Keratinocyte (primary cell): ENCODE measurements around the gene ZBP1. TPM values are rescaled to one million over a fixed set of nuclear protein-coding genes. Genes with fewer than 3 reads are reported as not detected.

ENCODE experiments used
- DNase-seq: peaks from one replicate; pipeline ENCODE4 v3.0.0-alpha.2; 2011; ENCODE audit warnings: low read depth, missing footprints, low spot score
- FAIRE-seq: peaks from 2 replicates; lab custom pipeline; 2011; peaks lifted over from hg19 to GRCh38; lab: Jason Lieb, UNC
- H2AFZ ChIP-seq: 2 replicates; pipeline ENCODE4 v1.6.0; 2012; ENCODE audit warnings: low read length, control low read depth, inconsistent platforms; ENCODE audit not compliant: control insufficient read depth
- H3K27ac ChIP-seq: 2 replicates; pipeline ENCODE4 v1.5.1; 2011; ENCODE audit warnings: low read length; ENCODE audit not compliant: control insufficient read depth, insufficient read depth
- H3K27me3 ChIP-seq: 3 replicates; pipeline ENCODE4 v1.6.0; 2011; ENCODE audit warnings: low read length; ENCODE audit not compliant: control insufficient read depth, insufficient read depth; ENCODE audit errors: extremely low read depth
- H3K36me3 ChIP-seq, 2 experiments: 2 replicates in 1 of 2; 3 replicates in 1 of 2; pipeline ENCODE4 v1.5.1; 2011; ENCODE audit warnings: low read length in 2 of 2, mild to moderate bottlenecking in 1 of 2; ENCODE audit not compliant: control insufficient read depth in 2 of 2, insufficient read depth in 2 of 2; ENCODE audit errors: extremely low read depth in 1 of 2
- H3K4me1 ChIP-seq: 3 replicates; pipeline ENCODE4 v1.5.1; 2011; ENCODE audit warnings: low read length; ENCODE audit not compliant: control insufficient read depth, insufficient read depth; ENCODE audit errors: extremely low read depth
- H3K4me2 ChIP-seq: 3 replicates; pipeline ENCODE4 v1.6.0; 2011; ENCODE audit warnings: low read depth, low read length; ENCODE audit not compliant: control insufficient read depth, insufficient read depth; ENCODE audit errors: extremely low read depth
- H3K4me3 ChIP-seq, 3 experiments: fragments of 200-600 bp in 1 of 3; sonication (generic) in 1 of 3; 2 replicates in 2 of 3; 3 replicates in 1 of 3; pipeline ENCODE4 v1.5.1; 2011 to 2016; ENCODE audit warnings: low read length in 3 of 3, mild to moderate bottlenecking in 3 of 3, control low read depth in 2 of 3, inconsistent platforms in 1 of 3, low read depth in 1 of 3, mixed read lengths in 1 of 3, mixed run types in 1 of 3, moderate library complexity in 1 of 3; ENCODE audit not compliant: control insufficient read depth in 2 of 3, insufficient read depth in 2 of 3; ENCODE audit errors: extremely low read depth in 1 of 3
- H3K79me2 ChIP-seq: 2 replicates; pipeline ENCODE4 v1.6.0; 2012; ENCODE audit warnings: low read length; ENCODE audit not compliant: control insufficient read depth, insufficient read depth
- H3K9ac ChIP-seq: 3 replicates; pipeline ENCODE4 v1.6.0; 2011; ENCODE audit warnings: low read length; ENCODE audit not compliant: control insufficient read depth, insufficient read depth; ENCODE audit errors: extremely low read depth
- H3K9me1 ChIP-seq: 3 replicates; pipeline ENCODE4 v1.6.0; 2011; ENCODE audit warnings: low read length; ENCODE audit not compliant: control insufficient read depth, insufficient read depth; ENCODE audit errors: extremely low read depth
- H3K9me3 ChIP-seq: 2 replicates; pipeline ENCODE4 v1.5.1; 2012; ENCODE audit warnings: low read depth, low read length; ENCODE audit not compliant: control insufficient read depth
- H4K20me1 ChIP-seq: 3 replicates; pipeline ENCODE4 v1.6.0; 2011; ENCODE audit warnings: low read length; ENCODE audit not compliant: control insufficient read depth, insufficient read depth; ENCODE audit errors: extremely low read depth
- CTCF ChIP-seq, 3 experiments: IDR thresholded peaks in 1 of 3; conservative IDR thresholded peaks in 1 of 3; optimal IDR thresholded peaks in 1 of 3; 2 replicates in 2 of 3; 3 replicates in 1 of 3; pipeline versions ENCODE3 to v1.5.1; 2011; ENCODE audit warnings: low read length in 3 of 3, mild to moderate bottlenecking in 3 of 3, moderate library complexity in 2 of 3, control low read depth in 1 of 3, inconsistent platforms in 1 of 3; ENCODE audit not compliant: insufficient read depth in 2 of 3; ENCODE audit errors: extremely low read depth in 1 of 3
- EZH2 ChIP-seq: IDR thresholded peaks from one replicate; pipeline ENCODE4 v1.6.1; 2012; ENCODE audit warnings: inconsistent platforms, mild to moderate bottlenecking, low read length, moderate library complexity
- dilution Hi-C: fragments of 300-500 bp; cut with MboI; formaldehyde crosslinking; loops from one replicate; pipeline ENCODE4 v1.7.0; 2020; ENCODE audit warnings: low sequenced_read_pairs; ENCODE audit not compliant: extremely low pct_ligation_motif_present
- polyA plus RNA-seq, 5 experiments: library from polyadenylated mRNA; depleted of rRNA in 3 of 5; stranded (reverse) in 3 of 5; stranded (forward) in 1 of 5; unstranded in 1 of 5; fragments of >200 nt; gene quantifications; 1 replicate in 1 of 5; 2 replicates in 3 of 5; 3 replicates in 1 of 5; pipeline versions ENCODE4 v1.2.1 to v1.2.3, GENCODE V29; 2011 to 2012; ENCODE audit warnings: missing spikeins in 2 of 5, low read depth in 1 of 5, low replicate concordance in 1 of 5

ZBP1 gene
- polyA plus RNA-seq, 1 donor (not counting 4 experiments of a cell fraction or from before 2014, with no cell fraction given) = 0.08 TPM

- no peak overlapping the region for H3K27ac ChIP-seq
- no peaks in the 10 kb centered on the region for H3K36me3 ChIP-seq
- H3K9me1 ChIP-seq = no peaks in the 10 kb centered on the region
- H3K9me3 ChIP-seq = no peaks in the 10 kb centered on the region
- TF ChIP-seq CTCF (optimal IDR thresholded peaks at IDR 0.05 in 1 of 3, IDR thresholded peaks at IDR 0.05 in 1 of 3, conservative IDR thresholded peaks at IDR 0.05 in 1 of 3; ENCODE audit: extremely low read depth in 1 of 3, insufficient read depth in 2 of 3, low read length in 3 of 3) = no peak
- no peak for TF ChIP-seq EZH2
- peaks cover 62% of the 10 kb centered on the region for H3K27me3 ChIP-seq
- H3K79me2 ChIP-seq = no peaks in the 10 kb centered on the region
- no peak for FAIRE-seq
- no peak for DNase-seq
- no peak overlapping the region for H2AFZ ChIP-seq
- no peak overlapping the region for H3K4me3 ChIP-seq
- H3K9ac ChIP-seq = no peak overlapping the region
- H3K4me1 ChIP-seq = no peaks in the 10 kb centered on the region
- no peaks in the 10 kb centered on the region for H4K20me1 ChIP-seq
- dilution Hi-C loops = no loop called here
- no peak overlapping the region for H3K4me2 ChIP-seq
These were observed 63.3 kb downstream of the ZBP1 start for GRCh38 chr20:57556980-57557274.

GRCh38 chr20:57555457-57556184, 64.6 kb downstream of the ZBP1 start:
- no peak for FAIRE-seq
- Histone ChIP-seq H3K4me1 (no peaks in the 10 kb centered on the region), H3K9me1 (no peaks in the 10 kb centered on the region), H3K27me3 (peaks cover 60% of the 10 kb centered on the region), H3K4me2 (no peak overlapping the region), H3K79me2 (no peaks in the 10 kb centered on the region), H3K36me3 (no peaks in the 10 kb centered on the region), H3K9me3 (no peaks in the 10 kb centered on the region), H2AFZ (no peak overlapping the region), H3K27ac (no peak overlapping the region), H3K9ac (no peak overlapping the region), H4K20me1 (no peaks in the 10 kb centered on the region), H3K4me3 (no peak overlapping the region)
- TF ChIP-seq EZH2 (no peak), CTCF (optimal IDR thresholded peaks at IDR 0.05 in 1 of 3, IDR thresholded peaks at IDR 0.05 in 1 of 3, conservative IDR thresholded peaks at IDR 0.05 in 1 of 3; ENCODE audit: extremely low read depth in 1 of 3, insufficient read depth in 2 of 3, low read length in 3 of 3) (no peak)
- dilution Hi-C loops = no loop called here
- DNase-seq = no peak

Other genes with a start within 250 kb of the ZBP1 start
- 5.1 to 6.7 TPM (median 5.7 TPM) in 3 replicates for gene RBM38, start 229.0 kb downstream of the ZBP1 start, polyA plus RNA-seq
- not detected in 3 replicates for gene CTCFL, start 95.3 kb downstream of the ZBP1 start, polyA plus RNA-seq
- not detected in 3 replicates for gene PCK1, start 59.3 kb downstream of the ZBP1 start, polyA plus RNA-seq
- gene PMEPA1, start 89.6 kb upstream of the ZBP1 start, polyA plus RNA-seq = 29.0 to 84.0 TPM (median 50.7 TPM) in 3 replicates